NCI-H446 (cell line): Measurements from ENCODE around the gene SLC15A2.
A peak's percentile ranks its signal among the peaks of the same experiment; 100 is the strongest.

ENCODE experiments used
- DNase-seq, 2 experiments: peaks; one replicate each; lab custom pipeline; 2025; lab: John Stamatoyannopoulos, UW

The SLC15A2 gene

DNA sequence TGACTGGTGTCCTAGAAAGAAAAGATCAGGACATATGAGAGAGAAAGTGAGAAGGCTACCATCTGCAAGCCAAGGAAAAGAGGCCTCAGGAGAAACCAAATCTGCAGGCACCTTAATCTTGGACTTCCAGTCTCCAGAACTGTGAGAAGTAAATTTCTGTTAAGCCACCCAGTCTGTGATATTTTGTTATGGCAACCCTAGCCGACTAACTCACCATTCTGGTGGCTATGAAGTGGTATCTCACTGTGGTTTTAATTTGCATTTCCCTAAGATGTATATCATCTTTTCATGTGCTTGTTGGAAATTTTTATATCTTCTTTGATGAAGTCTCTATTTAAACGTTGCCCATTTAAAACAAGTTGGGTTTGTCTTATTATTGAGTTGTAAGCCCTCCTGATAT lies 87.3 kb downstream of the SLC15A2 start:
- DNase-seq: no peak

- peak; percentile 11 to 61 for DNase-seq
These were observed 91.6 kb downstream of the SLC15A2 start for GRCh38 chr3:121985846-121986245.

GRCh38 chr3:121988146-121988545 lies 93.9 kb downstream of the SLC15A2 start:
- no peak for DNase-seq

DNA sequence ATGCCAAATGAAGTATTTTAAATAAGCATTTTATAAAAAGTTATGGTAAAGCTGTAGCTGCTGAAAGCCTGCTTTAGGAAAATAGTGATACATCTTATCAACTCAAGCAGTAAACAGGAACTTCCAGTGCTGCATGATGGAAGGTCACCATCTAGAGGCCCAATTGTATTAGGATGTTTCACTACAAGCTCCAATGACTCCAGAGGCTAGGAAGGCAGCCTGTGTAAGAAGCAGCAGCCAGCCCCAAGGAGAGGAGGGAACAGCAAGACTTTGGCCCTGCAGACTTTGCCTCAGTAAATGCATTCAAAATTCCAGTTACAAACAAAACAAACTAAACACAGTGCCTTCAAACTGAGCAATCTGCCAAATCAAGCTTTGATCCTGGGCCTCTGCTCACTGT lies 95.7 kb downstream of the SLC15A2 start:
- DNase-seq: no peak

DNA sequence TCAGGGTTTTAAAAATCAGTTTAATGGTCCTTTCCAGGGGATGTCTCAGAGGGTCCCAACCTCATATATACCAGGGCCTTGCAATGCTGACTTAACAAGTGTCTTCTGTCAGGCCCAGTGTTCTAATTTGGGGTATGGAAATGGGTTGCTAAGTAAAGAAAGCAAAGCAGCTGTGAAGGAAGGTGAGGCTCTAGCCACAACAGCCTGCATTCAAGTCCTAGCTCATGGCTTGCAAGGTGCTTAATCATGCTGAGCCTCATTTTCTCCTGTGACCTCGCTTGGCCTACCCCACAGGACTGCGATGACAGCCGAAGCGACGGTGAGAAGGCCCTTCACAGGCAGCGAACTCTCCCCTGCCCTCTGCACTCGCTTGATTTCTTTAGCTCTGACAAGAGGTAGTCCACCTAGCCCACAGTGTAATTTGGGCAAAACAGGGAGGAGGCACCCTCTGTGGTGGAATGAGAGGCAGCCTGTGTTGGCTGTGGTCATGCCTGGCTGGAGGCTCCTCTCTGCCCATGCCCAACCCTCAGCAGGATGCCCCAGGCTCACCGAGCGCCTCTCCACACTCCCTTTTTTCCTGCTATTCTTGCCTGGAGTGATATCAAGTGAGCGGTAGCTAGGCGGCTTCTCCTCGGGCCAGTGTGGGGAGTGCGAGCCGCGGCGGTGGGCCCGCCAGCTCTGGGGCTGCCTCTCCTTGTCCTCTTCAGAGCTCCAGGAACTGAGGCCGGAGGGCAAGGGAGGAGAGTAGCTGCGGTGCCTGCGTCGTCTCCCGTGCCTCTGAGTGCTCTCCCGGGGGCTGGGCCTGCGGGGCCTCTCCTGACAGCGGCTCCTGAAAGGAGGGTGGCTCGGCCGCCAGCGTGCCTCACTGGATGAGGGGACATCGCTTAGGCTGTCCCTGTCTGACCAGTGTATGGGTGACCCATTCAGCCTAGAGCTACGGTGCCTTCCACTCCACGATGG lies 98.7 kb downstream of the SLC15A2 start:
- no peak for DNase-seq
